Neural progenitor cell (in vitro differentiated cells): ENCODE measurements around the gene IFI27. TPM values are rescaled to one million over a fixed set of nuclear protein-coding genes. Genes with fewer than 3 reads are reported as not detected.

Source experiments
- DNase-seq: peaks from one replicate; pipeline ENCODE4 v3.0.0-alpha.2; 2016; ENCODE audit warnings: low spot score
- H2AFZ ChIP-seq: fragments of 200-600 bp; sonication (generic); replicated peaks from 2 replicates; pipeline ENCODE4 v1.6.1; 2016; ENCODE audit warnings: antibody characterized with exemption
- H3F3A ChIP-seq: fragments of 200-600 bp; sonication (generic); 2 replicates; pipeline ENCODE4 v1.6.1; 2016; ENCODE audit warnings: antibody characterized with exemption, low read depth
- H3K27ac ChIP-seq: fragments of 200-600 bp; sonication (generic); 2 replicates; pipeline ENCODE4 v1.5.1; 2016; ENCODE audit warnings: mild to moderate bottlenecking
- H3K27me3 ChIP-seq: fragments of 200-600 bp; sonication (generic); 2 replicates; pipeline ENCODE4 v1.6.1; 2016; ENCODE audit warnings: mild to moderate bottlenecking, moderate library complexity
- H3K36me3 ChIP-seq: fragments of 200-600 bp; sonication (generic); 2 replicates; pipeline ENCODE4 v1.5.1; 2016
- H3K4me1 ChIP-seq: fragments of 200-600 bp; sonication (generic); 2 replicates; pipeline ENCODE4 v1.6.1; 2016; ENCODE audit warnings: mixed run types
- H3K4me2 ChIP-seq: fragments of 200-600 bp; sonication (generic); 2 replicates; pipeline ENCODE4 v1.6.1; 2016
- H3K4me3 ChIP-seq: fragments of 200-600 bp; sonication (generic); 2 replicates; pipeline ENCODE4 v1.5.1; 2016
- H3K79me2 ChIP-seq: fragments of 200-600 bp; sonication (generic); 2 replicates; pipeline ENCODE4 v1.6.1; 2016; ENCODE audit warnings: low read depth
- H3K9ac ChIP-seq: fragments of 200-600 bp; sonication (generic); 2 replicates; pipeline ENCODE4 v1.6.1; 2016
- H3K9me3 ChIP-seq: fragments of 200-600 bp; sonication (generic); 2 replicates; pipeline ENCODE4 v1.5.1; 2016; ENCODE audit warnings: low read depth
- H4K20me1 ChIP-seq: fragments of 200-600 bp; sonication (generic); 2 replicates; pipeline ENCODE4 v1.6.1; 2016; ENCODE audit warnings: low read depth
- H3K27ac Mint-ChIP-seq: 3 replicates; pipeline ENCODE4 v1.8.0; 2021; ENCODE audit warnings: mixed read lengths
- H3K27me3 Mint-ChIP-seq: 2 replicates; pipeline ENCODE4 v1.8.0; 2022; ENCODE audit warnings: low read depth, mild to moderate bottlenecking, inconsistent platforms, moderate library complexity, mixed read lengths; ENCODE audit not compliant: insufficient read depth
- H3K36me3 Mint-ChIP-seq: 3 replicates; pipeline ENCODE4 v1.8.0; 2021; ENCODE audit warnings: mixed read lengths
- H3K4me1 Mint-ChIP-seq: 3 replicates; pipeline ENCODE4 v1.8.0; 2021; ENCODE audit warnings: mixed read lengths
- H3K4me3 Mint-ChIP-seq: 3 replicates; pipeline ENCODE4 v1.8.0; 2021; ENCODE audit warnings: mild to moderate bottlenecking, moderate library complexity, mixed read lengths
- H3K9me3 Mint-ChIP-seq: 3 replicates; pipeline ENCODE4 v1.8.0; 2020; ENCODE audit warnings: mixed read lengths
- CTCF ChIP-seq: fragments of 200-600 bp; sonication (generic); IDR thresholded peaks from 2 replicates; pipeline ENCODE4 v1.5.1; 2017; ENCODE audit warnings: antibody characterized with exemption, mild to moderate bottlenecking
- EZH2 ChIP-seq: fragments of 200-600 bp; sonication (generic); IDR thresholded peaks from 2 replicates; pipeline ENCODE4 v1.6.1; 2017; ENCODE audit warnings: antibody characterized with exemption, mild to moderate bottlenecking, moderate library complexity
- EZH2phosphoT487 ChIP-seq: fragments of 200-600 bp; sonication (generic); IDR thresholded peaks from 2 replicates; pipeline ENCODE4 v1.6.1; 2017; ENCODE audit warnings: antibody characterized with exemption
- total RNA-seq: library from RNA; depleted of rRNA; stranded (reverse); fragments of >200 nt; gene quantifications from 2 replicates; pipeline ENCODE4 v1.2.3, GENCODE V29; 2015; ENCODE audit warnings: low replicate concordance

The IFI27 gene
- total RNA-seq, 1 donor from 2014 or later: 0.69 TPM

- Mint-ChIP-seq H3K9me3 (no peaks in the 10 kb centered on the region), H3K36me3 (peaks cover 3% of the 10 kb centered on the region), H3K27ac (no peak overlapping the region), H3K4me3 (no peak overlapping the region), H3K27me3 (peaks cover 6% of the 10 kb centered on the region), H3K4me1 (peaks cover 23% of the 10 kb centered on the region)
- Histone ChIP-seq H3F3A (no peaks in the 10 kb centered on the region), H2AFZ (no peak overlapping the region), H3K27ac (no peak overlapping the region), H3K36me3 (no peaks in the 10 kb centered on the region), H3K4me2 (no peak overlapping the region), H3K27me3 (no peaks in the 10 kb centered on the region), H3K4me1 (peaks cover 8% of the 10 kb centered on the region), H3K9ac (no peak overlapping the region), H3K79me2 (no peaks in the 10 kb centered on the region), H3K9me3 (no peaks in the 10 kb centered on the region), H4K20me1 (no peaks in the 10 kb centered on the region), H3K4me3 (no peak overlapping the region)
- TF ChIP-seq EZH2: no peak
- TF ChIP-seq CTCF: no peak
- no peak for TF ChIP-seq EZH2phosphoT487
- no peak for DNase-seq
Measured at GRCh38 chr14:94111276-94112095, 950 bp downstream of the IFI27 start.

GRCh38 chr14:94112513-94113063, 2.1 kb downstream of the IFI27 start:
- Mint-ChIP-seq H3K27me3 (peaks cover 5% of the 10 kb centered on the region), H3K27ac (no peak overlapping the region), H3K36me3 (no peaks in the 10 kb centered on the region), H3K4me1 (peaks cover 23% of the 10 kb centered on the region), H3K4me3 (no peak overlapping the region), H3K9me3 (no peaks in the 10 kb centered on the region)
- Histone ChIP-seq H3K4me1 (peaks cover 8% of the 10 kb centered on the region), H3K27me3 (no peaks in the 10 kb centered on the region), H2AFZ (no peak overlapping the region), H3K4me3 (no peak overlapping the region), H3K9me3 (no peaks in the 10 kb centered on the region), H3K79me2 (no peaks in the 10 kb centered on the region), H3K9ac (no peak overlapping the region), H4K20me1 (no peaks in the 10 kb centered on the region), H3F3A (no peaks in the 10 kb centered on the region), H3K27ac (no peak overlapping the region), H3K4me2 (no peak overlapping the region), H3K36me3 (no peaks in the 10 kb centered on the region)
- TF ChIP-seq EZH2phosphoT487 (no peak), EZH2 (no peak), CTCF (no peak)
- no peak for DNase-seq

GRCh38 chr14:94113073-94113472, 2.5 kb downstream of the IFI27 start:
- no peak for TF ChIP-seq EZH2
- TF ChIP-seq CTCF: no peak
- no peak for TF ChIP-seq EZH2phosphoT487
- Histone ChIP-seq H3K4me1 (peaks cover 8% of the 10 kb centered on the region), H3K27ac (no peak overlapping the region), H3K27me3 (no peaks in the 10 kb centered on the region), H3F3A (no peaks in the 10 kb centered on the region), H4K20me1 (no peaks in the 10 kb centered on the region), H2AFZ (no peak overlapping the region), H3K79me2 (no peaks in the 10 kb centered on the region), H3K36me3 (no peaks in the 10 kb centered on the region), H3K9ac (no peak overlapping the region), H3K4me3 (no peak overlapping the region), H3K4me2 (no peak overlapping the region), H3K9me3 (no peaks in the 10 kb centered on the region)
- no peaks in the 10 kb centered on the region for H3K36me3 Mint-ChIP-seq
- no peak for DNase-seq
- H3K27ac Mint-ChIP-seq: no peak overlapping the region
- H3K4me3 Mint-ChIP-seq: no peak overlapping the region
- H3K27me3 Mint-ChIP-seq: peaks cover 5% of the 10 kb centered on the region
- H3K9me3 Mint-ChIP-seq: no peaks in the 10 kb centered on the region
- peaks cover 23% of the 10 kb centered on the region for H3K4me1 Mint-ChIP-seq
